Neuronal stem cell (in vitro differentiated cells): Measurements from ENCODE around the gene ZNF362.

Experiments
- DNase-seq: peaks from one replicate; pipeline ENCODE4 v3.0.0-alpha.2; 2013; ENCODE audit warnings: low spot score
- H2AFZ ChIP-seq: one replicate; pipeline ENCODE4 v1.6.1; 2013; ENCODE audit warnings: mild to moderate bottlenecking, low read length, inconsistent platforms
- H2AK5ac ChIP-seq: 2 replicates; pipeline ENCODE4 v1.6.1; 2013; ENCODE audit warnings: low read depth, mild to moderate bottlenecking, inconsistent platforms, low read length, moderate library complexity, mixed read lengths
- H2BK120ac ChIP-seq: 2 replicates; pipeline ENCODE4 v1.6.1; 2013; ENCODE audit warnings: low read depth, mild to moderate bottlenecking, inconsistent platforms, low read length, moderate library complexity, mixed read lengths
- H2BK12ac ChIP-seq: one replicate; pipeline ENCODE4 v1.6.1; 2013; ENCODE audit warnings: low read length, inconsistent platforms
- H2BK15ac ChIP-seq: 2 replicates; pipeline ENCODE4 v1.6.1; 2013; ENCODE audit warnings: mild to moderate bottlenecking, low read length, inconsistent platforms, mixed read lengths
- H2BK5ac ChIP-seq: one replicate; pipeline ENCODE4 v1.6.1; 2013; ENCODE audit warnings: inconsistent platforms, mild to moderate bottlenecking, low read length, moderate library complexity
- H3K14ac ChIP-seq: one replicate; pipeline ENCODE4 v1.6.1; 2013; ENCODE audit warnings: low read length, inconsistent platforms
- H3K18ac ChIP-seq: 2 replicates; pipeline ENCODE4 v1.6.1; 2013; ENCODE audit warnings: low read length, inconsistent platforms
- H3K23ac ChIP-seq: 2 replicates; pipeline ENCODE4 v1.6.1; 2013; ENCODE audit warnings: low read depth, mild to moderate bottlenecking, mixed read lengths, low read length, inconsistent platforms; ENCODE audit not compliant: poor library complexity
- H3K27ac ChIP-seq: replicated peaks from 3 replicates; pipeline ENCODE4 v1.5.1; 2013; ENCODE audit warnings: low read length, inconsistent platforms
- H3K27me3 ChIP-seq, 3 experiments: 2 replicates each; pipeline ENCODE4 v1.6.1; 2013; ENCODE audit warnings: low read length in 3 of 3, mild to moderate bottlenecking in 2 of 3, inconsistent platforms in 1 of 3, low read depth in 1 of 3, mixed read lengths in 1 of 3, moderate library complexity in 1 of 3; ENCODE audit not compliant: control insufficient read depth in 3 of 3, insufficient read depth in 3 of 3
- H3K36me3 ChIP-seq, 2 donors: replicated peaks in 1 of 2; 2 replicates each; pipeline ENCODE4 v1.6.1; 2013; ENCODE audit warnings: low read length in 2 of 2; ENCODE audit not compliant: control insufficient read depth in 2 of 2, insufficient read depth in 2 of 2
- H3K4ac ChIP-seq: 2 replicates; pipeline ENCODE4 v1.6.1; 2013; ENCODE audit warnings: inconsistent platforms, mild to moderate bottlenecking, low read length, moderate library complexity
- H3K4me1 ChIP-seq, 2 donors: 1 replicate in 1 of 2; 2 replicates in 1 of 2; pipeline ENCODE4 v1.6.1; 2013; ENCODE audit warnings: low read length in 2 of 2, low read depth in 1 of 2; ENCODE audit not compliant: control insufficient read depth in 2 of 2, insufficient read depth in 1 of 2
- H3K4me2 ChIP-seq: one replicate; pipeline ENCODE4 v1.6.1; 2013; ENCODE audit warnings: mild to moderate bottlenecking, low read length, inconsistent platforms; ENCODE audit not compliant: insufficient read depth, poor library complexity, severe bottlenecking
- H3K4me3 ChIP-seq, 2 donors: 2 replicates each; pipeline ENCODE4 v1.5.1; 2013; ENCODE audit warnings: low read length in 2 of 2, mild to moderate bottlenecking in 2 of 2, inconsistent platforms in 1 of 2, moderate library complexity in 1 of 2
- H3K79me1 ChIP-seq: one replicate; pipeline ENCODE4 v1.6.1; 2013; ENCODE audit warnings: low read depth, mild to moderate bottlenecking, inconsistent platforms, low read length, moderate library complexity
- H3K9ac ChIP-seq: one replicate; pipeline ENCODE4 v1.6.1; 2013; ENCODE audit warnings: mild to moderate bottlenecking, low read depth, low read length, inconsistent platforms; ENCODE audit not compliant: poor library complexity
- H3K9me3 ChIP-seq, 2 donors: replicated peaks in 1 of 2; 2 replicates each; pipeline versions ENCODE3 to v1.6.1; 2013; ENCODE audit warnings: low read length in 2 of 2, mild to moderate bottlenecking in 2 of 2, inconsistent platforms in 1 of 2, low read depth in 1 of 2, mixed read lengths in 1 of 2, moderate library complexity in 1 of 2; ENCODE audit not compliant: control insufficient read depth in 2 of 2, insufficient read depth in 1 of 2
- H4K8ac ChIP-seq: one replicate; pipeline ENCODE4 v1.6.1; 2013; ENCODE audit warnings: low read depth, mild to moderate bottlenecking, inconsistent platforms, low read length, moderate library complexity
- H4K91ac ChIP-seq: one replicate; pipeline ENCODE4 v1.6.1; 2013; ENCODE audit warnings: low read length, low read depth, mild to moderate bottlenecking, inconsistent platforms; ENCODE audit not compliant: poor library complexity
- WGBS, 2 donors: extraction: QIAGEN DNeasy Blood & Tissue Kit; methylation state at CpG; one replicate each; pipeline ENCODE4 v1.1.7; 2013; ENCODE audit warnings: missing lambda C conversion rate in 2 of 2, mixed read lengths in 1 of 2; ENCODE audit not compliant: insufficient read length in 2 of 2, insufficient replicate concordance in 1 of 2; ENCODE audit errors: extremely low coverage in 2 of 2; 5-methylcytosine and 5-hydroxymethylcytosine counted together

The ZNF362 gene

DNA sequence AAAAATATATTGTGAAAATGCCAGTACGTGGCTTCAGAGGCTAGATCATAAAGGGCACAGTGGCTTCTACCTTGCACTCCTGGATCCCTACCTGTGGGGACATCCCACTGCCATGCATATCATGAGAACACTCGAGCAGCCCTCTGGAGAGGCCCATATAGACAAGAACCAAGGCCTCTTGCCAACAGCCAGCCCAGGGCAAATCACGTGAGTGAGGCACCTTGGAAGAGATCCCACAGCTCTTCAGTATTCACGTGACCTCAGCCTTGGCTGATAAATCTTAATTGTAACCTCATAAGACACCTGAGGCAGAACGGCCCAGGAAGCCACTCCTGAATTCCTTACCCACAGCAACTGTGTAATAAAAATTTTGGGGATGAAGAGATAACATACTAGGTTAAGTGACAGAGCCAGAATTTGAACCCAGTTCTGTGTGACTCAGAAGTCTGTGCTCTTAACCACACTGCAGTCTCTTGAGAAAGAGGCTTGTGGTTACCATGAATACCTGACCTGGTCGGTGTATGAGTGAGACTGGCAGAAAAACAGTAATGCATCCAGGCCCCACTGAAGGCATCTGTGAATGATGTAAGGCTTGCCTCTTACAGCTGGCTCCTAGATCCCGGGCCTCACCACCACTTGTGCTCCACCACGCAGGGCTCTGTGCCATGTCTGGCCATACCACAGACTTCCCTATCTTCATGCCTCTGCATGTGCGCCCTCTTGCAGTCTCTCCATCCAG is 71.5 kb downstream of the ZNF362 start:
- Histone ChIP-seq H2BK5ac (no peak overlapping the region), H2BK120ac (no peak overlapping the region), H2AFZ (no peak overlapping the region), H3K4ac (no peak overlapping the region), H3K23ac (no peak overlapping the region), H3K79me1 (peaks cover 7% of the 10 kb centered on the region), H4K91ac (no peak overlapping the region), H2AK5ac (no peak overlapping the region), H3K4me1 (no peaks in the 10 kb centered on the region), H3K14ac (no peak overlapping the region), H3K9me3 (no peaks in the 10 kb centered on the region), H3K4me3 (no peak overlapping the region), H3K18ac (no peak overlapping the region), H3K9ac (no peak overlapping the region), H3K27me3 (no peaks in the 10 kb centered on the region), H4K8ac (no peak overlapping the region), H2BK15ac (no peak overlapping the region), H3K36me3 (peaks cover 85 to 100% of the 10 kb centered on the region in 2 donors), H3K4me2 (no peak overlapping the region), H3K27ac (no peak overlapping the region), H2BK12ac (no peak overlapping the region)
- WGBS, 2 donors = no CpG with 5 or more reads among the region's 9 CpGs
- DNase-seq = no peak

DNA sequence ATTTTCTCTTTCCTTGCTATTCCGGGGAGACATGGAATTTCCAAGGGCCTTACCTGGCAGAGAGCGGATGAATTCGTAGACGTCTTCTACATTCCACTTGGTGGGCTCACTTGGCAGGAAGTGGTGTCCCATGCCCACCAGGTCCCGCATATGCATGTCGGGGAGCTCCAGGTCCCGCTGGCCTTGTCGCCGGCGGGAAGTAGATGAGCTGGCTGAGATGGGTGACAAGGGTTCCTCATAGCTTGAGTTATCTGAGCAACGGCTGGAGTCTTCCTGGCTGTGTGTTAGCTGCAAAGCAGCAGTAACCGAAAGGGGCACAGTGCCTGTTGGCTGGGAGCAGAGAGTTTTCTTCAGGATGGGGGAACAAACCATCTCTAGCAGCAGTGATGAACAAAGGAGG is 72.5 kb downstream of the ZNF362 start:
- Histone ChIP-seq H2AK5ac (no peak overlapping the region), H3K23ac (no peak overlapping the region), H4K8ac (no peak overlapping the region), H3K4me1 (peaks cover 0 to 2% of the 10 kb centered on the region in 2 donors), H3K4me3 (no peak overlapping the region), H3K14ac (no peak overlapping the region), H3K27ac (no peak overlapping the region), H3K9me3 (no peaks in the 10 kb centered on the region), H3K4me2 (no peak overlapping the region), H2BK5ac (no peak overlapping the region), H3K9ac (no peak overlapping the region), H3K36me3 (peaks cover 86 to 100% of the 10 kb centered on the region in 2 donors), H3K18ac (no peak overlapping the region), H2BK120ac (no peak overlapping the region), H3K79me1 (peaks cover 11% of the 10 kb centered on the region), H4K91ac (no peak overlapping the region), H3K4ac (no peak overlapping the region), H2AFZ (no peak overlapping the region), H3K27me3 (no peaks in the 10 kb centered on the region), H2BK15ac (no peak overlapping the region), H2BK12ac (no peak overlapping the region)
- WGBS, 2 donors = no CpG with 5 or more reads among the region's 12 CpGs
- no peak for DNase-seq

DNA sequence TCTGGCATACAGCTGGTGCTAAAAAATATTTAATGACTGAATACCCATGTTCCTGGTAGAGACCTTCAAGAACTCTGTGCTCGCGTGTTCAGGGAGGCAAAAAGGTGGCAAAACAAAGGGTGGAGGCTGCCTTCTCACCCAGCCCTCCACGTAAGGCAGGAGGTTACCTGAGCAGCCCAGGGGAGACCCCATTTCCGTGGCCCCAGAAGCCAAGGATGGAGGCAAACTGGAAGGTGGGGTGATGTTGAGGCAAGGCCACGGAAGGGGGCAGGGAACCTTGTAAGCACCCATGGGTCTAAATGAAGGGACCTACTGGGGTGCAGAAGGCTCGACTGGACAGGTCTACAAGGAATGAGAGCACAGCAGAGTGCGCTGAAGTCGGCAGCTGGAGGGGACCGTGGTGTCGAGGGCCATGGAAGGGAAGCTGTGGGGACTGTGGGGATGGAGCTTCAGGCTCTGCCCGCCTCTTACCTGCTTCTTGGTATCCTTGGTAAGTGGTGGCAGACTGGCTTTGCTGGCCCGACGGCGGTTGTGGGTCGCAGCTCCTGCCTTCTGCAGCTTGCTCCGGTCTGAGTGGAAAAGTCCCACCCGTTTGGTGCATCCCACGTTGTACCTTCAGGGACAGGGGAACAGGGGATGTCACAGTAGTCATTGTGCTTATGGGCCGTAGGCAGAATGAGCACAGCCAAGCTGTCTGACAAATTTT is 73.5 kb downstream of the ZNF362 start:
- no peak overlapping the region for H2BK5ac ChIP-seq
- H3K18ac ChIP-seq = no peak overlapping the region
- H3K23ac ChIP-seq = no peak overlapping the region
- no peak overlapping the region for H2BK120ac ChIP-seq
- no peak overlapping the region for H2BK12ac ChIP-seq
- no peak overlapping the region for H3K4ac ChIP-seq
- H3K14ac ChIP-seq = no peak overlapping the region
- H3K4me2 ChIP-seq = no peak overlapping the region
- DNase-seq = no peak
- H3K4me1 ChIP-seq = peaks cover 0 to 10% of the 10 kb centered on the region in 2 donors
- peaks cover 11% of the 10 kb centered on the region for H3K79me1 ChIP-seq
- no peak overlapping the region for H3K9ac ChIP-seq
- H4K91ac ChIP-seq = no peak overlapping the region
- no peak overlapping the region for H2AK5ac ChIP-seq
- H3K27ac ChIP-seq = no peak overlapping the region
- no peak overlapping the region for H3K4me3 ChIP-seq
- no peaks in the 10 kb centered on the region for H3K9me3 ChIP-seq
- no peaks in the 10 kb centered on the region for H3K27me3 ChIP-seq
- H3K36me3 ChIP-seq = peaks cover 80 to 100% of the 10 kb centered on the region in 2 donors
- H2BK15ac ChIP-seq = no peak overlapping the region
- no CpG with 5 or more reads among the region's 19 CpGs for WGBS, 2 donors
- H2AFZ ChIP-seq = no peak overlapping the region
- H4K8ac ChIP-seq = no peak overlapping the region

DNA sequence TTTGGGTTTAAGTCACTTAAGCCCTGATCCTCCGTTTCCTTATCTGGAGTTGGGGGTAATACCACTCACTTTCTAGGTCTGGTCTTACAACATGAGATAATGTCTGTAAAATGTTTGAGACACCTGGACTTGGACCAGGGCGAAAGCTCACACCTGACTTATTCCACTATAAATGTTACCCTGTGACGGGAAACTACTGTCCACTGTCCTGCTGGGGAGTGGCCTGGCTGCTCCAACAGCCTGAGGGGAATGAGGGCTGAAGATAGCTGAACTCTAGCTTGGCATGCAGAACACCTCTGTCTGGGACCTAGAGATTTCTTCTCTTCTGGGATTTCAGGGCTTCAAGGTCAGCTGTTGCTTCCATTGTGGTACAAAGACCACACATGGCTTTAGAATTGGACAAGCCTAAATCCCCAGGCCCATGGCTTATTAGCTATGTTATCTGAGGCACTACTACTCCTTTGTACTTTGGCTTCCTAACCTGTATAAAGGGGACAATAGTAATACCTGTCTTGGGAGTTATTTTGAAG is 74.1 kb downstream of the ZNF362 start:
- Histone ChIP-seq H4K8ac (no peak overlapping the region), H2BK15ac (no peak overlapping the region), H3K4ac (no peak overlapping the region), H3K4me1 (peaks cover 0 to 14% of the 10 kb centered on the region in 2 donors), H3K4me2 (no peak overlapping the region), H3K9ac (no peak overlapping the region), H2AFZ (no peak overlapping the region), H3K79me1 (peaks cover 7% of the 10 kb centered on the region), H3K36me3 (peaks cover 77 to 100% of the 10 kb centered on the region in 2 donors), H3K9me3 (no peaks in the 10 kb centered on the region), H2BK5ac (no peak overlapping the region), H3K14ac (no peak overlapping the region), H2BK12ac (no peak overlapping the region), H3K23ac (no peak overlapping the region), H2BK120ac (no peak overlapping the region), H3K4me3 (no peak overlapping the region), H3K27ac (no peak overlapping the region), H3K27me3 (no peaks in the 10 kb centered on the region), H2AK5ac (no peak overlapping the region), H4K91ac (no peak overlapping the region), H3K18ac (no peak overlapping the region)
- DNase-seq = no peak
- no CpG with 5 or more reads among the region's 3 CpGs for WGBS, 2 donors
